Transverse colon (tissue), 4 donors: ENCODE results near the gene ANKRD33B. TPM values are rescaled to one million over a fixed set of nuclear protein-coding genes. Genes with fewer than 3 reads are reported as not detected.
A peak's percentile ranks its signal among the peaks of the same experiment; 100 is the strongest.
"Not testable (repeated sequence)": the region's sequence is repeated elsewhere in the genome, so short reads cannot be mapped to it uniquely, and the experiment has no call there.

Source experiments
- DNase-seq: peaks from one replicate; pipeline ENCODE4 v3.0.0-alpha.2; 2019
- H3K27ac ChIP-seq, 4 donors: fragments of 200-600 bp; sonication (generic); 2 replicates each; pipeline ENCODE4 v1.5.1; 2016 to 2018; ENCODE audit warnings: inconsistent platforms in 4 of 4
- H3K27me3 ChIP-seq: fragments of 200-600 bp; sonication (generic); 2 replicates; pipeline ENCODE4 v1.5.1; 2017; ENCODE audit warnings: inconsistent platforms
- H3K36me3 ChIP-seq, 4 donors: fragments of 200-600 bp; sonication (generic); 2 replicates each; pipeline ENCODE4 v1.5.1; 2017 to 2019; ENCODE audit warnings: inconsistent platforms in 4 of 4
- H3K4me1 ChIP-seq, 4 donors: fragments of 200-600 bp; sonication (generic); 2 replicates each; pipeline ENCODE4 v1.5.1; 2017 to 2020; ENCODE audit warnings: inconsistent platforms in 4 of 4
- H3K4me3 ChIP-seq, 4 donors: fragments of 200-600 bp; sonication (generic); 1 replicate in 1 of 4; 2 replicates in 3 of 4; pipeline versions ENCODE4 v1.5.1 to v1.6.1; 2017 to 2019; ENCODE audit warnings: inconsistent platforms in 4 of 4
- H3K9me3 ChIP-seq, 2 donors: fragments of 200-600 bp; sonication (generic); 2 replicates each; pipeline ENCODE4 v1.5.1; 2017 to 2019; ENCODE audit warnings: inconsistent platforms in 2 of 2
- CTCF ChIP-seq, 5 experiments: fragments of 200-600 bp in 3 of 5; fragments of 450-650 bp in 2 of 5; sonication (generic) in 3 of 5; IDR thresholded peaks; 1 replicate in 2 of 5; 2 replicates in 3 of 5; pipeline ENCODE4 v1.5.1; 2016 to 2017; ENCODE audit warnings: antibody characterized with exemption in 5 of 5, inconsistent platforms in 3 of 5, mild to moderate bottlenecking in 2 of 5, moderate library complexity in 1 of 5
- EP300 ChIP-seq: sonication (generic); formaldehyde crosslinking; IDR thresholded peaks from one replicate; pipeline ENCODE4 v1.6.1; 2017; ENCODE audit warnings: antibody characterized with exemption, low read depth
- POLR2A ChIP-seq: fragments of 450-650 bp; IDR thresholded peaks from one replicate; pipeline ENCODE4 v1.6.1; 2016; ENCODE audit warnings: antibody characterized with exemption, mild to moderate bottlenecking, moderate library complexity
- POLR2AphosphoS5 ChIP-seq, 3 donors: sonication (generic); formaldehyde crosslinking; IDR thresholded peaks; one replicate each; pipeline ENCODE4 v1.6.1; 2016; ENCODE audit warnings: antibody characterized with exemption in 3 of 3
- WGBS, 2 donors: methylation state at CpG; one replicate each; pipeline ENCODE4 v1.1.5; 2018; ENCODE audit warnings: low coverage in 1 of 2; 5-methylcytosine and 5-hydroxymethylcytosine counted together
- in situ Hi-C, 4 donors: fragments of 200-750 bp; cut with MboI; loops; one replicate each; pipeline versions ENCODE4 v1.15.0 to v1.15.1; 2017; ENCODE audit warnings: low sequenced_read_pairs in 3 of 4, low pct_ligation_motif_present in 1 of 4, low pct_unique_long_range_greater_than_20kb in 1 of 4
- intact Hi-C: fragments of 100-400 bp; cut with DNase I; formaldehyde crosslinking; loops from one replicate; pipeline ENCODE4 v1.15.1; 2023; ENCODE audit warnings: low total_unique reads
- total RNA-seq, 4 donors: library from RNA; depleted of rRNA; stranded (reverse); fragments of >200 nt; gene quantifications; one replicate each; pipeline ENCODE4 v1.1.0, GENCODE V29; 2016

Gene ANKRD33B
- 1 to 10 TPM in 3 of 4 donors, under 1 TPM in 1; 0.20 to 3.2 (median 1.4) TPM for total RNA-seq

GRCh38 chr5:10563945-10564837 lies at the start of gene ANKRD33B:
Gene ANKRD33B (plus strand): TSS chr5:10564070. CDS start chr5:10564468, 398 bp downstream.
- TF ChIP-seq POLR2AphosphoS5 (IDR thresholded peaks at IDR 0.05), result peak; percentile 37 to 81 (median 69)
- no peak for TF ChIP-seq CTCF (IDR thresholded peaks at IDR 0.05)
- peak; percentile 37 for TF ChIP-seq POLR2A
- no peak for TF ChIP-seq EP300
- WGBS, 2 donors, result 1% methylated on average over 83 of the region's 119 CpGs; no CpG with 5 or more reads in 1 of the 2 donors
- intact Hi-C loops (no loop called here), in situ Hi-C loops (no loop called here)
- peak within 1 kb of the TSS; percentile 32 to 75 (median 50) for H3K4me3 ChIP-seq
- H3K4me1 ChIP-seq, result peaks cover 9 to 34% (median 20%) of the 10 kb centered on the region in 4 donors
- H3K36me3 ChIP-seq, result no peaks in the 10 kb centered on the region
- H3K27me3 ChIP-seq, result peaks cover 68% of the 10 kb centered on the region
- no peaks in the 10 kb centered on the region for H3K9me3 ChIP-seq
- H3K27ac ChIP-seq, result peak within 1 kb of the TSS; percentile 65 to 73 (median 71)
- DNase-seq, result peak; percentile 63

GRCh38 chr5:10514572-10514971 lies 49.3 kb upstream of the ANKRD33B start:
- H3K4me3 ChIP-seq, DNase-seq, H3K27ac ChIP-seq, H3K4me1 ChIP-seq, intact Hi-C loops, H3K9me3 ChIP-seq, H3K36me3 ChIP-seq, in situ Hi-C loops, H3K27me3 ChIP-seq: not testable (repeated sequence)
- 83 to 89% methylated on average over 4 to 8 of the region's 8 CpGs for WGBS, 2 donors

GRCh38 chr5:10515492-10515891 lies 48.4 kb upstream of the ANKRD33B start:
- Histone ChIP-seq H3K27ac (no peak overlapping the region), H3K9me3 (peaks cover 0 to 3% of the 10 kb centered on the region in 2 donors), H3K4me3 (no peak overlapping the region), H3K27me3 (no peaks in the 10 kb centered on the region), H3K4me1 (no peaks in the 10 kb centered on the region), H3K36me3 (no peaks in the 10 kb centered on the region)
- intact Hi-C loops (no loop called here), in situ Hi-C loops (no loop called here)
- TF ChIP-seq EP300 (no peak), CTCF (IDR thresholded peaks at IDR 0.05) (no peak), POLR2A (no peak), POLR2AphosphoS5 (IDR thresholded peaks at IDR 0.05) (no peak)
- no peak for DNase-seq
- 75 to 83% methylated on average over 2 of the region's 2 CpGs for WGBS, 2 donors

- H3K27ac ChIP-seq, result no peak overlapping the region
- no peak for TF ChIP-seq EP300
- no peak for TF ChIP-seq POLR2AphosphoS5 (IDR thresholded peaks at IDR 0.05)
- TF ChIP-seq POLR2A, result no peak
- no peak for TF ChIP-seq CTCF (IDR thresholded peaks at IDR 0.05)
- in situ Hi-C loops (no loop called here), intact Hi-C loops (no loop called here)
- peaks cover 0 to 3% of the 10 kb centered on the region in 2 donors for H3K9me3 ChIP-seq
- H3K4me3 ChIP-seq, result no peak overlapping the region
- H3K4me1 ChIP-seq, result no peaks in the 10 kb centered on the region
- no peak for DNase-seq
- WGBS, 2 donors, result 75 to 82% methylated on average over 1 to 2 of the region's 2 CpGs
- H3K27me3 ChIP-seq, result no peaks in the 10 kb centered on the region
- no peaks in the 10 kb centered on the region for H3K36me3 ChIP-seq
These were observed 45.5 kb upstream of the ANKRD33B start for GRCh38 chr5:10518347-10518746.
